Mesodermal cell (in vitro differentiated cells): Measurements from ENCODE around the gene NR4A1.

Experiments
- H3K27ac ChIP-seq: 2 replicates; pipeline ENCODE4 v1.7.0; 2013; ENCODE audit warnings: mild to moderate bottlenecking, low read depth, low read length, moderate library complexity; ENCODE audit not compliant: severe bottlenecking
- H3K36me3 ChIP-seq: 2 replicates; pipeline ENCODE4 v1.7.1; 2013; ENCODE audit warnings: mild to moderate bottlenecking, low read length, moderate library complexity; ENCODE audit not compliant: control insufficient read depth, insufficient read depth
- H3K4me1 ChIP-seq: one replicate; pipeline ENCODE4 v1.7.1; 2013; ENCODE audit warnings: mild to moderate bottlenecking, low read length; ENCODE audit not compliant: insufficient read depth, control insufficient read depth, poor library complexity, severe bottlenecking
- H3K4me3 ChIP-seq: 2 replicates; pipeline ENCODE4 v1.7.0; 2013; ENCODE audit warnings: low read length, control low read depth, mild to moderate bottlenecking; ENCODE audit not compliant: insufficient read depth, poor library complexity, severe bottlenecking; ENCODE audit errors: extremely low read depth
- H3K9me3 ChIP-seq: 2 replicates; pipeline ENCODE4 v1.7.1; 2013; ENCODE audit warnings: mild to moderate bottlenecking, low read length, moderate library complexity; ENCODE audit not compliant: control insufficient read depth
- WGBS, 2 experiments: methylation state at CpG; one replicate each; pipeline ENCODE4 v1.1.5; 2013; ENCODE audit warnings: missing lambda C conversion rate in 2 of 2; ENCODE audit not compliant: insufficient coverage in 2 of 2; 5-methylcytosine and 5-hydroxymethylcytosine counted together

Gene NR4A1

GRCh38 chr12:52044292-52044983 is 6.8 kb upstream of the NR4A1 start:
- WGBS, 2 experiments = 96 to 100% methylated on average over 6 to 15 of the region's 18 CpGs

GRCh38 chr12:52045794-52046199 is 5.4 kb upstream of the NR4A1 start:
- 50 to 67% methylated on average over 1 of the region's 4 CpGs for WGBS, 2 experiments
- Histone ChIP-seq H3K9me3 (no peaks in the 10 kb centered on the region), H3K4me1 (peaks cover 14% of the 10 kb centered on the region)

More at GRCh38 chr12:52044292-52044983, 6.8 kb upstream of the NR4A1 start:
- peaks cover 4% of the 10 kb centered on the region for H3K4me1 ChIP-seq
- no peak overlapping the region for H3K27ac ChIP-seq
- H3K9me3 ChIP-seq = no peaks in the 10 kb centered on the region
- no peak overlapping the region for H3K4me3 ChIP-seq
- H3K36me3 ChIP-seq = peaks cover 59% of the 10 kb centered on the region

GRCh38 chr12:52046859-52047258 is 4.4 kb upstream of the NR4A1 start:
- no peaks in the 10 kb centered on the region for H3K9me3 ChIP-seq
- H3K4me3 ChIP-seq = no peak overlapping the region
- no peak overlapping the region for H3K27ac ChIP-seq
- H3K36me3 ChIP-seq = peaks cover 48% of the 10 kb centered on the region
- H3K4me1 ChIP-seq = peaks cover 16% of the 10 kb centered on the region
- 90 to 100% methylated on average over 4 to 5 of the region's 7 CpGs for WGBS, 2 experiments

More at GRCh38 chr12:52045794-52046199, 5.4 kb upstream of the NR4A1 start:
- Histone ChIP-seq H3K36me3 (peaks cover 56% of the 10 kb centered on the region), H3K27ac (no peak overlapping the region), H3K4me3 (no peak overlapping the region)

GRCh38 chr12:52049286-52049685 is 2.0 kb upstream of the NR4A1 start:
- peaks cover 31% of the 10 kb centered on the region for H3K36me3 ChIP-seq
- H3K27ac ChIP-seq = no peak overlapping the region
- WGBS, 2 experiments = 78 to 87% methylated on average over 3 to 4 of the region's 4 CpGs
- no peaks in the 10 kb centered on the region for H3K9me3 ChIP-seq
- peaks cover 18% of the 10 kb centered on the region for H3K4me1 ChIP-seq
- no peak overlapping the region for H3K4me3 ChIP-seq

- H3K27ac ChIP-seq = no peak overlapping the region
- H3K4me3 ChIP-seq = no peak overlapping the region
- WGBS, 2 experiments = 94% methylated on average over 3 to 5 of the region's 5 CpGs
- H3K36me3 ChIP-seq = peaks cover 30% of the 10 kb centered on the region
- H3K9me3 ChIP-seq = no peaks in the 10 kb centered on the region
- H3K4me1 ChIP-seq = peaks cover 18% of the 10 kb centered on the region
Measured at GRCh38 chr12:52049688-52050087, 1.6 kb upstream of the NR4A1 start.

- peaks cover 18% of the 10 kb centered on the region for H3K4me1 ChIP-seq
- no peaks in the 10 kb centered on the region for H3K9me3 ChIP-seq
- H3K27ac ChIP-seq = peak overlapping the region; percentile 96
- 19 to 24% methylated on average over 12 of the region's 16 CpGs for WGBS, 2 experiments
- peaks cover 35% of the 10 kb centered on the region for H3K36me3 ChIP-seq
- H3K4me3 ChIP-seq = peak overlapping the region; percentile 46
Measured at GRCh38 chr12:52050116-52050757, 1.0 kb upstream of the NR4A1 start.

GRCh38 chr12:52052468-52053186 is 1.4 kb downstream of the NR4A1 start:
- no peaks in the 10 kb centered on the region for H3K9me3 ChIP-seq
- H3K36me3 ChIP-seq = peaks cover 35% of the 10 kb centered on the region
- WGBS, 2 experiments = 75 to 81% methylated on average over 3 of the region's 7 CpGs
- peak overlapping the region; percentile 2 for H3K4me3 ChIP-seq
- H3K27ac ChIP-seq = no peak overlapping the region
- H3K4me1 ChIP-seq = peaks cover 14% of the 10 kb centered on the region

GRCh38 chr12:52053536-52054209 is 2.4 kb downstream of the NR4A1 start:
- 89 to 95% methylated on average over 5 to 7 of the region's 9 CpGs for WGBS, 2 experiments

GRCh38 chr12:52054231-52054832 is 3.1 kb downstream of the NR4A1 start:
- no peak overlapping the region for H3K4me3 ChIP-seq
- H3K4me1 ChIP-seq = peaks cover 14% of the 10 kb centered on the region
- 97 to 99% methylated on average over 12 to 20 of the region's 21 CpGs for WGBS, 2 experiments
- no peaks in the 10 kb centered on the region for H3K9me3 ChIP-seq
- no peak overlapping the region for H3K27ac ChIP-seq
- peaks cover 51% of the 10 kb centered on the region for H3K36me3 ChIP-seq

More at GRCh38 chr12:52053536-52054209, 2.4 kb downstream of the NR4A1 start:
- H3K27ac ChIP-seq = no peak overlapping the region
- H3K4me3 ChIP-seq = no peak overlapping the region
- H3K4me1 ChIP-seq = peaks cover 14% of the 10 kb centered on the region
- H3K36me3 ChIP-seq = peaks cover 44% of the 10 kb centered on the region
- no peaks in the 10 kb centered on the region for H3K9me3 ChIP-seq
